CD4-positive, alpha-beta T cell treated with Interleukin-10 for 1 hour (primary cell): ENCODE measurements around the gene LONP2.
"Not testable (repeated sequence)": the region's sequence is repeated elsewhere in the genome, so short reads cannot be mapped to it uniquely, and the experiment has no call there.

Experiments used
- DNase-seq: peaks from one replicate; pipeline ENCODE4 v3.0.0-alpha.2; 2020

Gene LONP2

GRCh38 chr16:48395375-48395774 is 151.3 kb downstream of the LONP2 start:
- DNase-seq, result no peak

GRCh38 chr16:48402547-48402946 is 158.4 kb downstream of the LONP2 start:
- DNase-seq, result not testable (repeated sequence)

- DNase-seq, result no peak
These were observed 161.1 kb downstream of the LONP2 start for GRCh38 chr16:48405153-48405552.

- DNase-seq, result no peak
These were observed 161.8 kb downstream of the LONP2 start for GRCh38 chr16:48405907-48406306.
